GM10248 (cell line): ENCODE data around the gene ARMC2.

Source experiments
- CTCF ChIA-PET: fragments of 300-600 bp; sonication (Branson Sonifier 250); formaldehyde crosslinking; extraction: SDS; loops from one replicate; lab custom pipeline; 2021; ENCODE audit warnings: antibody characterized with exemption; lab: Yijun Ruan, JAX
- POLR2A ChIA-PET: fragments of 350-650 bp; sonication (Branson Sonifier 250); formaldehyde crosslinking; extraction: SDS; loops from one replicate; lab custom pipeline; 2020; ENCODE audit warnings: antibody characterized with exemption; lab: Yijun Ruan, JAX
- DNase-seq: peaks from one replicate; pipeline ENCODE4 v3.0.0; 2012; ENCODE audit errors: extremely low spot score
- TF ChIP-seq, protein P1 (sequence below): IDR thresholded peaks from 2 replicates; pipeline ENCODE4 v1.5.1; 2012; ENCODE audit warnings: mild to moderate bottlenecking, low read depth; ENCODE audit errors: extremely low read depth, missing control alignments, control extremely low read depth

Gene ARMC2

DNA sequence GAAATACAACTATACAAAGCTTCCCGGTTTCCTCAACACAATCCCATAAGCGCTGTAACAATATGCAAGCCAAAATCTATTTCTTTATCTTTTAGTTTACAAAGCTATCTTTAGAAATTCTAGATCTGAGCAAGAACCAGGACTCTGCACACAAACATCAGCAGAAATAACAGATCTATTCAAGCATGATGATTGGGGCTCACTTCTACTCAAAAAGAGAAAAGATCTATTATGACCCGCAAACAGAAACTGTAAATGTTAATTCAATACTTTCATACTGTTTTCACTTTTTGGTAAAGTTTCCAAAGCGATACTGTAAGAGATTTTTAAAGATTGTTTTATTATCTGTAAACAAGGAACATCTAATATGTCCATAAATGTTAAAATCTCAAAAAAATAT is 159.8 kb downstream of the ARMC2 start:
- ChIA-PET CTCF (no interaction called here), POLR2A (no interaction called here)
- TF ChIP-seq, protein P1, sequence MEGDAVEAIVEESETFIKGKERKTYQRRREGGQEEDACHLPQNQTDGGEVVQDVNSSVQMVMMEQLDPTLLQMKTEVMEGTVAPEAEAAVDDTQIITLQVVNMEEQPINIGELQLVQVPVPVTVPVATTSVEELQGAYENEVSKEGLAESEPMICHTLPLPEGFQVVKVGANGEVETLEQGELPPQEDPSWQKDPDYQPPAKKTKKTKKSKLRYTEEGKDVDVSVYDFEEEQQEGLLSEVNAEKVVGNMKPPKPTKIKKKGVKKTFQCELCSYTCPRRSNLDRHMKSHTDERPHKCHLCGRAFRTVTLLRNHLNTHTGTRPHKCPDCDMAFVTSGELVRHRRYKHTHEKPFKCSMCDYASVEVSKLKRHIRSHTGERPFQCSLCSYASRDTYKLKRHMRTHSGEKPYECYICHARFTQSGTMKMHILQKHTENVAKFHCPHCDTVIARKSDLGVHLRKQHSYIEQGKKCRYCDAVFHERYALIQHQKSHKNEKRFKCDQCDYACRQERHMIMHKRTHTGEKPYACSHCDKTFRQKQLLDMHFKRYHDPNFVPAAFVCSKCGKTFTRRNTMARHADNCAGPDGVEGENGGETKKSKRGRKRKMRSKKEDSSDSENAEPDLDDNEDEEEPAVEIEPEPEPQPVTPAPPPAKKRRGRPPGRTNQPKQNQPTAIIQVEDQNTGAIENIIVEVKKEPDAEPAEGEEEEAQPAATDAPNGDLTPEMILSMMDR: no peak
- DNase-seq: peak; percentile 13

GRCh38 chr6:109008537-109009235 is 160.5 kb downstream of the ARMC2 start:
- TF ChIP-seq, protein P1: no peak
- ChIA-PET CTCF (no interaction called here), POLR2A (interaction anchor here (0.5 kb wide), 1 partner anchor 127 kb away, joined by 3 read pairs; no protein-coding TSS in a partner anchor)
- DNase-seq: peak; percentile 13

DNA sequence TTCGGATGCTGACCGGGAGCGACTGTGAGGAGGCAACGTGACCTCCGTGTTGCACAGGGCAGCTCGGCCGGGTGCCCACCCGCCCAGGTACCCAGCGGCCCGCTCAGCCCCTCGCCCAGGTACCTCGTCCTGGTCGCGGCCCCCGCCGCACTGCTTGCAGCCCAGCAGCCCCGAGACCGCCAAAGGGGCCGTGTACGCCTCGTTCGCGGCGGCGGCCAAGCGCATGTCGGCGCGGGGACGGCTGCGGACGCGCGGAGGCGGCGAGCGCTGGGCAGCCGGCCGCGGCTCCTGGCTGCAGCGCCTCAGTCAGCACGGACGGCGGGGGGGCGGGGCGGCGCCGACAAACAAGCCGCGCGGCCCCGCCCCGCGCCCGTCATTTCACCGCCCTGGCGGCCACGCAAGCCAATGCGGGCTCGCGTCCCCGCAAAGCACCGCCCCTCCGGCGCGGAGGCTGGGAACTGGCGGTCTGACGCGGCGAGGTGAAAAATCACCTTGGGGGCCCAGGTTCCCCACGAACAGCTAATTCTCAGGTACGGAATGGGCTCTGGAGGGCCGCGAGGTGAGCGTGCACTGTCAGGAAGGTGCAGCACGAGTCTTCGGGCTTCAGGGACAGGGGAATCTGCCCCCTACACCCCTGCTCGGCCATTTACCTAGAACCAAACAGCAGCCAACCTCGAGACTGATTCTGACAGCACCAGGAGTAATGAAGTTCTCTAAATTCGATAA is 161.2 kb downstream of the ARMC2 start:
- TF ChIP-seq, protein P1: no peak
- CTCF ChIA-PET: no interaction called here
- DNase-seq: peak; percentile 84
- POLR2A ChIA-PET: interaction anchor here (0.9 kb wide), 1 partner anchor 86 kb away, joined by 3 read pairs; the partner anchor contains the start of genes CEP57L1 and SESN1

DNA sequence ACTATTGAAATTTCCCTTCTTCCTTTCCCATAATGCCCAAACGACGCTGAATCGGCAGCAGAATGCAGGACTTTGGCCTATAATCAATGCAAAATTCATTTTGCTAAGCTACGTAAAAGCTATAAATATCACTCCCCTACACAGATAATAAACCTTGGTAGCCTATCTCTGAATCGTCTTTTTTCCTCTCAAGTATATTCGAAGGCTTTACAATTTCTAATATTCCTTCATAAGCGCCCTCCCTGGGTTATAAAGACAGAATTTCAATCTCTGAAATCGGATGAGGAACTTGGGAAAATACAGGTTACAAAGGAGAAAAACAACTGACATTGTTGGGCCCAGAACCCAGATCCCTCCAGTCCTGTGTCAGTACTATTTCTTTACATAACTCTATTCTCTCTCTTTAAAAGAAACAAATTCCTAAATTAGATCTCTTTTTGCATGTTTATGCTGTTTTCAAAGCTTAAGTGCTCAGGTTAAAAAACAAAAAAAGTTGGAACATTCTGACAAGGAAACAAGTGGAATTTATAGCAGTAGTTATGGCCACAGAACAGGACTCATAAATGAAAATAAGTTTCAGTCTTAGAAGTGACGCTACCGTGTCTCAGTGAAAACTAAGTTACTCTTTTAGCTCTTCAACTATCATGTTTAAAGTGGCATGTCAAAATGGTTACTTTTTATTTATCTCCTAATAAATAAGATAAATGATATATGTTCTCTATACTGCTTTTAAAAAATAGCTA is 161.9 kb downstream of the ARMC2 start:
- no peak for DNase-seq
- CTCF ChIA-PET: interaction anchor here (1.8 kb wide), 1 partner anchor 63 kb away, joined by 7 read pairs; no protein-coding TSS in a partner anchor
- POLR2A ChIA-PET: interaction anchor here (0.9 kb wide), 1 partner anchor 85 kb away, joined by 3 read pairs; the partner anchor contains the start of genes CEP57L1 and SESN1
- TF ChIP-seq, protein P1: no peak

DNA sequence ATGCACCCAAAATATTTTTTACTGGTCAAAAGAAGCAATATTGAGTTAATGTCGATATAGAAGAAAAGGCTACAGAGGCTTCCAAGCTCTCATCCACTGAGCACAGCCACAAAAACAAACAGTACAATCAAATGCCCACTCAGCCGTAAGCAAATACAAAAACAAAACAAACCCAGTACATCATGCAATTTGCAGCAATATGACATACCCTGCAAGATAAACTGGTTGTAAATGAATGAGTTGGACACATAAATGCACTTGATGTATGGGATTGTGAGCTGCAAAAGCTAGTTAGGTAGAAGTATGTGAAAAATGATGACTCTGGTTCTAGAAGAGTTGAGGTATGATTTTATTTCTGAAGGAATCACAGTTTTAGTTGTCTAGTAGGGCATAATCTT is 162.5 kb downstream of the ARMC2 start:
- TF ChIP-seq, protein P1: no peak
- CTCF ChIA-PET: interaction anchor here (1.8 kb wide), 1 partner anchor 63 kb away, joined by 7 read pairs; no protein-coding TSS in a partner anchor
- no peak for DNase-seq
- POLR2A ChIA-PET: no interaction called here
